ENCODE results near the gene SEL1L2.

Gene SEL1L2

GRCh38 chr20:13930281-13930680, 60.1 kb downstream of the SEL1L2 start:
- DNase-seq (ENCODE audit: low read depth): no peak

GRCh38 chr20:13929836-13930235, 60.6 kb downstream of the SEL1L2 start:
- no peak for DNase-seq (ENCODE audit: low read depth)

GRCh38 chr20:13928901-13929300, 61.5 kb downstream of the SEL1L2 start:
- DNase-seq (ENCODE audit: low read depth): no peak

- no peak for DNase-seq (ENCODE audit: low read depth)
Measured at GRCh38 chr20:13927171-13927570, 63.2 kb downstream of the SEL1L2 start.

GRCh38 chr20:13922241-13922640, 68.2 kb downstream of the SEL1L2 start:
- DNase-seq (ENCODE audit: low read depth): no peak

- DNase-seq (ENCODE audit: low read depth): no peak
Measured at GRCh38 chr20:13915284-13915683, 75.1 kb downstream of the SEL1L2 start.

- no peak for DNase-seq (ENCODE audit: low read depth)
Measured at GRCh38 chr20:13913572-13913971, 76.8 kb downstream of the SEL1L2 start.

- DNase-seq (ENCODE audit: low read depth): no peak
Measured at GRCh38 chr20:13913131-13913530, 77.3 kb downstream of the SEL1L2 start.

- no peak for DNase-seq (ENCODE audit: low read depth)
Measured at GRCh38 chr20:13910492-13910891, 79.9 kb downstream of the SEL1L2 start.

- DNase-seq (ENCODE audit: low read depth): no peak
Measured at GRCh38 chr20:13909067-13909466, 81.3 kb downstream of the SEL1L2 start.

GRCh38 chr20:13904766-13905165, 85.6 kb downstream of the SEL1L2 start:
- DNase-seq (ENCODE audit: low read depth): no peak

GRCh38 chr20:13900496-13900895, 89.9 kb downstream of the SEL1L2 start:
- no peak for DNase-seq (ENCODE audit: low read depth)

- no peak for DNase-seq (ENCODE audit: low read depth)
Measured at GRCh38 chr20:13898012-13898612, 92.3 kb downstream of the SEL1L2 start.

- no peak for DNase-seq (ENCODE audit: low read depth)
Measured at GRCh38 chr20:13891575-13891974, 98.8 kb downstream of the SEL1L2 start.

GRCh38 chr20:13884803-13885202, 105.6 kb downstream of the SEL1L2 start:
- no peak for DNase-seq (ENCODE audit: low read depth)

GRCh38 chr20:13883425-13883824, 107.0 kb downstream of the SEL1L2 start:
- no peak for DNase-seq (ENCODE audit: low read depth)

- DNase-seq (ENCODE audit: low read depth): no peak
Measured at GRCh38 chr20:13878566-13878965, 111.8 kb downstream of the SEL1L2 start.

- no peak for DNase-seq (ENCODE audit: low read depth)
Measured at GRCh38 chr20:13877793-13878192, 112.6 kb downstream of the SEL1L2 start.

GRCh38 chr20:13875265-13875811, 115.1 kb downstream of the SEL1L2 start:
- DNase-seq (ENCODE audit: low read depth): no peak

GRCh38 chr20:13874394-13875157, 115.8 kb downstream of the SEL1L2 start:
- DNase-seq (ENCODE audit: low read depth): no peak

GRCh38 chr20:13873831-13874230, 116.6 kb downstream of the SEL1L2 start:
- DNase-seq (ENCODE audit: low read depth): no peak

GRCh38 chr20:13870170-13870748, 120.2 kb downstream of the SEL1L2 start:
- no peak for DNase-seq (ENCODE audit: low read depth)

- DNase-seq (ENCODE audit: low read depth): no peak
Measured at GRCh38 chr20:13868331-13868730, 122.1 kb downstream of the SEL1L2 start.
